Thyroid gland (tissue), 4 donors: Measurements from ENCODE around the gene ZNF888.

Experiments
- CTCF ChIP-seq, 6 experiments: fragments of 200-600 bp in 3 of 6; fragments of 450-650 bp in 3 of 6; sonication (generic) in 3 of 6; IDR thresholded peaks; one replicate each; pipeline ENCODE4 v1.5.1; 2016 to 2019; ENCODE audit warnings: antibody characterized with exemption in 6 of 6, mild to moderate bottlenecking in 2 of 6, inconsistent platforms in 1 of 6, moderate library complexity in 1 of 6
- POLR2A ChIP-seq, 2 donors: fragments of 450-650 bp; IDR thresholded peaks; one replicate each; pipeline ENCODE4 v1.6.1; 2017; ENCODE audit warnings: antibody characterized with exemption in 2 of 2, mild to moderate bottlenecking in 2 of 2, moderate library complexity in 1 of 2

GRCh38 chr19:52948025-52948770 is 25.0 kb upstream of the ZNF888 start:
- TF ChIP-seq CTCF (IDR thresholded peaks at IDR 0.05) (no peak), POLR2A (IDR thresholded peaks at IDR 0.05) (no peak)
